GM19455 (cell line): ENCODE measurements around the gene MCM6.

Experiments used
- ATAC-seq: cut with Tn5 transposase; IDR thresholded peaks from one replicate; pipeline ENCODE4 v1.9.1; 2021; ENCODE audit not compliant: unreplicated experiment

Gene MCM6

GRCh38 chr2:135790423-135790822 is 85.8 kb downstream of the MCM6 start:
- no peak for ATAC-seq
